Sigmoid colon (tissue), 7 donors: ENCODE measurements around the gene CD99. TPM values are rescaled to one million over a fixed set of nuclear protein-coding genes. Genes with fewer than 3 reads are reported as not detected.

Source experiments
- DNase-seq: peaks from one replicate; pipeline ENCODE4 v3.0.0-alpha.2; 2019
- H3K27ac ChIP-seq, 4 donors: fragments of 200-600 bp; sonication (generic); one replicate each; pipeline ENCODE4 v1.5.1; 2016 to 2019; ENCODE audit warnings: mild to moderate bottlenecking in 1 of 4
- H3K27me3 ChIP-seq, 3 donors: fragments of 200-600 bp; sonication (generic); one replicate each; pipeline ENCODE4 v1.5.1; 2019; ENCODE audit warnings: mild to moderate bottlenecking in 1 of 3
- H3K36me3 ChIP-seq, 4 donors: fragments of 200-600 bp; sonication (generic); one replicate each; pipeline ENCODE4 v1.5.1; 2016 to 2019
- H3K4me1 ChIP-seq, 4 donors: fragments of 200-600 bp; sonication (generic); one replicate each; pipeline ENCODE4 v1.5.1; 2017 to 2019
- H3K4me3 ChIP-seq, 4 donors: fragments of 200-600 bp; sonication (generic); one replicate each; pipeline ENCODE4 v1.5.1; 2017 to 2019; ENCODE audit warnings: mild to moderate bottlenecking in 2 of 4, moderate library complexity in 1 of 4
- H3K9me3 ChIP-seq, 4 donors: fragments of 200-600 bp in 3 of 4; sonication (generic) in 3 of 4; one replicate each; pipeline versions ENCODE4 v1.5.1 to v1.6.1; 2013 to 2019
- CTCF ChIP-seq, 4 experiments: fragments of 450-650 bp in 3 of 4; fragments of 200-600 bp in 1 of 4; IDR thresholded peaks; one replicate each; pipeline ENCODE4 v1.5.1; 2016 to 2019; ENCODE audit warnings: antibody characterized with exemption in 4 of 4, mild to moderate bottlenecking in 3 of 4, moderate library complexity in 2 of 4
- EP300 ChIP-seq, 4 donors: sonication (generic); formaldehyde crosslinking; IDR thresholded peaks; one replicate each; pipeline ENCODE4 v1.6.1; 2017; ENCODE audit warnings: antibody characterized with exemption in 4 of 4
- POLR2A ChIP-seq, 2 donors: fragments of 450-650 bp; IDR thresholded peaks; one replicate each; pipeline ENCODE4 v1.6.1; 2016; ENCODE audit warnings: antibody characterized with exemption in 2 of 2, mild to moderate bottlenecking in 2 of 2, moderate library complexity in 2 of 2
- POLR2AphosphoS5 ChIP-seq, 4 donors: sonication (generic); formaldehyde crosslinking; IDR thresholded peaks; one replicate each; pipeline ENCODE4 v1.6.1; 2017; ENCODE audit warnings: antibody characterized with exemption in 4 of 4
- WGBS, 2 donors: extraction: QIAGEN DNeasy Blood & Tissue Kit; methylation state at CpG; one replicate each; pipeline ENCODE4 v1.1.7; 2013; 5-methylcytosine and 5-hydroxymethylcytosine counted together
- intact Hi-C: fragments of 100-400 bp; cut with DNase I; formaldehyde crosslinking; loops from one replicate; pipeline ENCODE4 v1.15.1; 2023
- polyA plus RNA-seq, 3 donors: library from polyadenylated mRNA; stranded (reverse); fragments of 200-250 nt; gene quantifications; one replicate each; pipeline ENCODE4 v1.2.3, GENCODE V29; 2013
- total RNA-seq, 4 donors: library from RNA; depleted of rRNA; stranded (reverse); fragments of >200 nt; gene quantifications; one replicate each; pipeline ENCODE4 v1.1.0, GENCODE V29; 2016
- donor health status: healthy with polysubstance abuse.
- donor health status: Bipolar disorder and iron deficiency.
- donor health status: healthy.

CD99 gene
- total and polyA plus RNA-seq, 7 donors = 77.2 to 552 (median 285) TPM

GRCh38 chrX:2712890-2713840 is 22.1 kb downstream of the CD99 start:
- no peaks in the 10 kb centered on the region for H3K27me3 ChIP-seq
- no peak for DNase-seq
- H3K27ac ChIP-seq = no peak overlapping the region
- peaks cover 0 to 61% (median 37%) of the 10 kb centered on the region in 4 donors for H3K4me1 ChIP-seq
- peaks cover 0 to 61% (median 18%) of the 10 kb centered on the region in 4 donors for H3K36me3 ChIP-seq
- intact Hi-C loops = loop anchor here (2.0 kb wide), 1 partner anchor 62 kb away; no protein-coding TSS in a partner anchor
- WGBS, 2 donors = 63 to 86% methylated on average over 13 of the region's 13 CpGs
- no peak overlapping the region for H3K4me3 ChIP-seq
- TF ChIP-seq POLR2AphosphoS5 (IDR thresholded peaks at IDR 0.05) = no peak
- TF ChIP-seq EP300 (IDR thresholded peaks at IDR 0.05) = no peak
- no peak for TF ChIP-seq CTCF (IDR thresholded peaks at IDR 0.05)
- TF ChIP-seq POLR2A (IDR thresholded peaks at IDR 0.05) = no peak
- no peaks in the 10 kb centered on the region for H3K9me3 ChIP-seq

- intact Hi-C loops = no loop called here
- TF ChIP-seq EP300 (IDR thresholded peaks at IDR 0.05) = no peak
- no peak for TF ChIP-seq POLR2A (IDR thresholded peaks at IDR 0.05)
- no peak for TF ChIP-seq POLR2AphosphoS5 (IDR thresholded peaks at IDR 0.05)
- TF ChIP-seq CTCF (IDR thresholded peaks at IDR 0.05) = no peak
- Histone ChIP-seq H3K27ac (no peak overlapping the region), H3K36me3 (peaks cover 0 to 72% (median 26%) of the 10 kb centered on the region in 4 donors), H3K9me3 (no peaks in the 10 kb centered on the region), H3K27me3 (no peaks in the 10 kb centered on the region), H3K4me1 (peaks cover 0 to 47% (median 23%) of the 10 kb centered on the region in 4 donors), H3K4me3 (no peak overlapping the region)
- peak; percentile 22 for DNase-seq
- WGBS, 2 donors = 75 to 91% methylated on average over 6 of the region's 6 CpGs
Measured at GRCh38 chrX:2714551-2714950, 23.5 kb downstream of the CD99 start.

- TF ChIP-seq CTCF (IDR thresholded peaks at IDR 0.05) = no peak
- TF ChIP-seq POLR2A (IDR thresholded peaks at IDR 0.05) = no peak
- TF ChIP-seq EP300 (IDR thresholded peaks at IDR 0.05) = no peak
- TF ChIP-seq POLR2AphosphoS5 (IDR thresholded peaks at IDR 0.05) = no peak
- peaks cover 0 to 78% (median 31%) of the 10 kb centered on the region in 4 donors for H3K36me3 ChIP-seq
- H3K4me1 ChIP-seq = peaks cover 0 to 41% (median 17%) of the 10 kb centered on the region in 4 donors
- no peak overlapping the region for H3K4me3 ChIP-seq
- intact Hi-C loops = no loop called here
- no peaks in the 10 kb centered on the region for H3K27me3 ChIP-seq
- H3K27ac ChIP-seq = no peak overlapping the region
- peak; percentile 35 for DNase-seq
- no peaks in the 10 kb centered on the region for H3K9me3 ChIP-seq
- WGBS, 2 donors = 88 to 92% methylated on average over 11 of the region's 11 CpGs
Measured at GRCh38 chrX:2715066-2715600, 24.0 kb downstream of the CD99 start.

GRCh38 chrX:2717312-2717711 is 26.2 kb downstream of the CD99 start:
- intact Hi-C loops = no loop called here
- H3K27me3 ChIP-seq = no peaks in the 10 kb centered on the region
- peak; percentile 9 for DNase-seq
- H3K9me3 ChIP-seq = no peaks in the 10 kb centered on the region
- WGBS, 2 donors = 48 to 83% methylated on average over 5 of the region's 5 CpGs
- no peak overlapping the region for H3K4me3 ChIP-seq
- TF ChIP-seq POLR2AphosphoS5 (IDR thresholded peaks at IDR 0.05) (no peak), POLR2A (IDR thresholded peaks at IDR 0.05) (no peak), CTCF (IDR thresholded peaks at IDR 0.05) (no peak), EP300 (IDR thresholded peaks at IDR 0.05) (no peak)
- H3K4me1 ChIP-seq = peaks cover 0 to 23% (median 3%) of the 10 kb centered on the region in 4 donors
- no peak overlapping the region for H3K27ac ChIP-seq
- H3K36me3 ChIP-seq = peaks cover 0 to 93% (median 35%) of the 10 kb centered on the region in 4 donors
